ENCODE results near the gene GRIN2A.

DNA sequence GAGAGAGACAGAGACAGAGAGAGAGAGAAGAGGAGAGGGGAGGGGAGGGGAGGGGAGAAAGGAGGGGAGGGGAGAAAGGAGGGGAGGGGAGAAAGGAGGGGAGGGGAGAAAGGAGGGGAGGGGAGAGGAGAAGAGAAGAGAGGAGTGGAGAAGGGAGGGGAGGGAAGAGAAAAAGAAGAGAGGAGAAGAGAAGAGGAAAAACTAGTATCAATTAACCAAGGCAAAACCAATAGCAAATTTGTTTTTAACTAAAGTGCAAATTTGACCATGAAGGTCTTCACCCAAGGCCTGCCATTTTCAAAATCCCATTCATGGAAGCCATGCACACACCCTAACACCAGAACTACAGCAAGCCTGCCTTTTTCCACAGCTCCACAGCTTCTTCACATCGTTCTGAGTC, 16.6 kb downstream of the GRIN2A start:
- TF ChIP-seq POLR2A (IDR thresholded peaks at IDR 0.05): no peak
- TF ChIP-seq, protein P1, sequence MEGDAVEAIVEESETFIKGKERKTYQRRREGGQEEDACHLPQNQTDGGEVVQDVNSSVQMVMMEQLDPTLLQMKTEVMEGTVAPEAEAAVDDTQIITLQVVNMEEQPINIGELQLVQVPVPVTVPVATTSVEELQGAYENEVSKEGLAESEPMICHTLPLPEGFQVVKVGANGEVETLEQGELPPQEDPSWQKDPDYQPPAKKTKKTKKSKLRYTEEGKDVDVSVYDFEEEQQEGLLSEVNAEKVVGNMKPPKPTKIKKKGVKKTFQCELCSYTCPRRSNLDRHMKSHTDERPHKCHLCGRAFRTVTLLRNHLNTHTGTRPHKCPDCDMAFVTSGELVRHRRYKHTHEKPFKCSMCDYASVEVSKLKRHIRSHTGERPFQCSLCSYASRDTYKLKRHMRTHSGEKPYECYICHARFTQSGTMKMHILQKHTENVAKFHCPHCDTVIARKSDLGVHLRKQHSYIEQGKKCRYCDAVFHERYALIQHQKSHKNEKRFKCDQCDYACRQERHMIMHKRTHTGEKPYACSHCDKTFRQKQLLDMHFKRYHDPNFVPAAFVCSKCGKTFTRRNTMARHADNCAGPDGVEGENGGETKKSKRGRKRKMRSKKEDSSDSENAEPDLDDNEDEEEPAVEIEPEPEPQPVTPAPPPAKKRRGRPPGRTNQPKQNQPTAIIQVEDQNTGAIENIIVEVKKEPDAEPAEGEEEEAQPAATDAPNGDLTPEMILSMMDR (IDR thresholded peaks at IDR 0.05): no peak

Data from body of pancreas (tissue), 4 donors.